ENCODE measurements around the gene BMP7. TPM values are rescaled to one million over a fixed set of nuclear protein-coding genes. Genes with fewer than 3 reads are reported as not detected.
"Not testable (repeated sequence)": the region's sequence is repeated elsewhere in the genome, so short reads cannot be mapped to it uniquely, and the experiment has no call there.

BMP7 gene
- total RNA-seq, 1 donor from 2014 or later: not detected

GRCh38 chr20:57173041-57173440 is 93.4 kb downstream of the BMP7 start:
- no peak for DNase-seq (ENCODE audit: low read depth, low spot score)

GRCh38 chr20:57170343-57170742 is 96.1 kb downstream of the BMP7 start:
- no peak for DNase-seq (ENCODE audit: low read depth, low spot score)

GRCh38 chr20:57169162-57169561 is 97.3 kb downstream of the BMP7 start:
- no peak for DNase-seq (ENCODE audit: low read depth, low spot score)

GRCh38 chr20:57167971-57168701 is 98.3 kb downstream of the BMP7 start:
- DNase-seq (ENCODE audit: low read depth, low spot score): no peak

- no peak for DNase-seq (ENCODE audit: low read depth, low spot score)
Measured at GRCh38 chr20:57167292-57167655, 99.2 kb downstream of the BMP7 start.

GRCh38 chr20:57166568-57167291 is 99.7 kb downstream of the BMP7 start:
- no peak for DNase-seq (ENCODE audit: low read depth, low spot score)

- no peak for DNase-seq (ENCODE audit: low read depth, low spot score)
Measured at GRCh38 chr20:57165427-57166004, 100.9 kb downstream of the BMP7 start.

- DNase-seq (ENCODE audit: low read depth, low spot score): no peak
Measured at GRCh38 chr20:57164872-57165271, 101.6 kb downstream of the BMP7 start.

GRCh38 chr20:57163041-57163440 is 103.4 kb downstream of the BMP7 start:
- DNase-seq (ENCODE audit: low read depth, low spot score): no peak

- no peak for DNase-seq (ENCODE audit: low read depth, low spot score)
Measured at GRCh38 chr20:57162362-57162652, 104.1 kb downstream of the BMP7 start.

GRCh38 chr20:57161478-57162361 is 104.7 kb downstream of the BMP7 start:
- no peak for DNase-seq (ENCODE audit: low read depth, low spot score)

GRCh38 chr20:57160985-57161384 is 105.5 kb downstream of the BMP7 start:
- DNase-seq (ENCODE audit: low read depth, low spot score): no peak

GRCh38 chr20:57159945-57160610 is 106.4 kb downstream of the BMP7 start:
- no peak for DNase-seq (ENCODE audit: low read depth, low spot score)

GRCh38 chr20:57159193-57159851 is 107.1 kb downstream of the BMP7 start:
- DNase-seq (ENCODE audit: low read depth, low spot score): no peak

- no peak for DNase-seq (ENCODE audit: low read depth, low spot score)
Measured at GRCh38 chr20:57158474-57158873, 108.0 kb downstream of the BMP7 start.

GRCh38 chr20:57157787-57158186 is 108.7 kb downstream of the BMP7 start:
- DNase-seq (ENCODE audit: low read depth, low spot score): not testable (repeated sequence)

- no peak for DNase-seq (ENCODE audit: low read depth, low spot score)
Measured at GRCh38 chr20:57157106-57157691, 109.2 kb downstream of the BMP7 start.

GRCh38 chr20:57156011-57156729 is 110.3 kb downstream of the BMP7 start:
- no peak for DNase-seq (ENCODE audit: low read depth, low spot score)

- DNase-seq (ENCODE audit: low read depth, low spot score): no peak
Measured at GRCh38 chr20:57155415-57155814, 111.0 kb downstream of the BMP7 start.

Measured in pulmonary artery endothelial cell (primary cell).